GM12865 (cell line): ENCODE data around the gene TRIM7.

Experiments
- DNase-seq: peaks from one replicate; pipeline ENCODE4 v3.0.0; 2010; ENCODE audit warnings: low read depth
- H3K4me3 ChIP-seq: 2 replicates; pipeline ENCODE4 v1.5.1; 2011; ENCODE audit warnings: mild to moderate bottlenecking, low read depth, low read length, control low read depth
- TF ChIP-seq, protein P1 (sequence below): IDR thresholded peaks from 2 replicates; pipeline ENCODE4 v1.5.1; 2011; ENCODE audit warnings: low read length, control low read depth, low read depth, inconsistent platforms; ENCODE audit not compliant: insufficient read depth; ENCODE audit errors: missing control alignments

TRIM7 gene

DNA sequence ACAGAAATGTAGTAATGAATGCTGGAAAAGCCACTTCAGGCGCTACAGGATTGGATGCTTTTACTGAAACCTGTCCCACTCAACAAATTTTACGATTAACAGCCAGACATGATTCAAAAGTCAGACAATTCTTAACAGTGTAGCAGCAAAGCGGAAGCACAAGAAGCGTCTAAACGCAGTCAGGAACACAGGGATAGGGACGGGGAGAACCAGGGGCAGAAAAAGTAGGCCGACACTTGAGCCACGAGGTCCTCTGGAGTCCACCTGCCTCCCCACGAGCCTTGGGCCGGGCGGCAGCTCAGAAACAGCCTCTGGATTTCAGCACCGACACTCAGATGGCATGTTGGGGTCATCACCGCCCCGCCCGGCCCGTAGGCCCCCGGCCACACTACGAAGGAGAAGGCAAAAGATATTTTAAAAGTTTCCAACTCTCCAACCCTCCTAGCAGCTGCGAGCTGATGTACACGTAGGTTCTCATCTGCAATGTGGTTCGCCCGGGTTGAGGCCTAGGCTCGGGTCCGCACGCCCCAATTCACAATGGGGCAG is 38.1 kb upstream of the TRIM7 start:
- peak overlapping the region; percentile 98 for H3K4me3 ChIP-seq
- DNase-seq: no peak
- TF ChIP-seq, protein P1, sequence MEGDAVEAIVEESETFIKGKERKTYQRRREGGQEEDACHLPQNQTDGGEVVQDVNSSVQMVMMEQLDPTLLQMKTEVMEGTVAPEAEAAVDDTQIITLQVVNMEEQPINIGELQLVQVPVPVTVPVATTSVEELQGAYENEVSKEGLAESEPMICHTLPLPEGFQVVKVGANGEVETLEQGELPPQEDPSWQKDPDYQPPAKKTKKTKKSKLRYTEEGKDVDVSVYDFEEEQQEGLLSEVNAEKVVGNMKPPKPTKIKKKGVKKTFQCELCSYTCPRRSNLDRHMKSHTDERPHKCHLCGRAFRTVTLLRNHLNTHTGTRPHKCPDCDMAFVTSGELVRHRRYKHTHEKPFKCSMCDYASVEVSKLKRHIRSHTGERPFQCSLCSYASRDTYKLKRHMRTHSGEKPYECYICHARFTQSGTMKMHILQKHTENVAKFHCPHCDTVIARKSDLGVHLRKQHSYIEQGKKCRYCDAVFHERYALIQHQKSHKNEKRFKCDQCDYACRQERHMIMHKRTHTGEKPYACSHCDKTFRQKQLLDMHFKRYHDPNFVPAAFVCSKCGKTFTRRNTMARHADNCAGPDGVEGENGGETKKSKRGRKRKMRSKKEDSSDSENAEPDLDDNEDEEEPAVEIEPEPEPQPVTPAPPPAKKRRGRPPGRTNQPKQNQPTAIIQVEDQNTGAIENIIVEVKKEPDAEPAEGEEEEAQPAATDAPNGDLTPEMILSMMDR: no peak

DNA sequence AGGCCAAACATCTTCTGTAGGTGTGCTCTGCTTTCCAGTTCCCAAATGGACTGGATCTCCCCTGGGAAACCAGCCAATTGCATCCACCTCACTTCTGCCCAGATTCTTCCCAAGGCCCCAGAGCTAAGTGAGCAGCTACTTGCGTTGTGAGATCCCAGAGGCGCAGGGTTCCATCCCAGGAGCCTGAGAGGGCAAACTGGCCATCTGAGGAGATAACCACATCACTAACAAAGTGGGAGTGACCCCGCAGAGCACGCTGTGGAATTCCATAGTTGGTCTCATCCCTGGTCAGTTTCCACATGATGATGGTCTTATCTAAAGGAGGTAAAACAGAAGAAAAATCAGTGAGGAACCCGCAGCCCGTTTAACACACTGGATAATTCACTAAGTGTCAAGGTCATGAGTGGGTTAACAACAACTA is 37.0 kb upstream of the TRIM7 start:
- TF ChIP-seq, protein P1: no peak
- no peak for DNase-seq
- H3K4me3 ChIP-seq: peak overlapping the region; percentile 98

DNA sequence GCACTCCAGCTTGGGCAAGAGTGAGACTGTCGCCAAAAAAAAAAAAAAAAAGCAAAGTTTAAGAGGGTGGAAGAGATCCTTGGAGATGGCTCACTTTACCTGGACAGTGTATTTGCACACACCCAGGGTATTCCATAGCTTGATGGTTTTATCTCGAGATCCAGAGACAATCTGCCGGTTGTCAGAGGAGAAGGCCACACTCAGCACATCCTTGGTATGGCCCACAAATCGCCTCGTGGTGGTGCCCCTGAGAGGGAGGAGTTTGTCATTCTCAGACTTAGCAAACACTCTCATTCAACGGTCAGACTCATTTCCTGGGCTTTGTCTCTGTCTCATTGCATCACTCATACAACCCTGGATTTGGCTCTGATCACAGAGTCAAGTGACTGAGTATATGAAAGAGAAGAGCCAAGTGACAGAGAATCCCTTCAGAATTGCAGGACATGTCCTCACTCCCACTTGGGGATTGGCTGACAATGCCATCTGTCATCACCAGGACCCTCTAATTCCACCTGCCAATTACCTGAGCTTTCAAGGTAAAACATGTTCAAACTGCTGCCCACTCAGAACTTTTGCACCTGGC is 36.5 kb upstream of the TRIM7 start:
- TF ChIP-seq, protein P1: no peak
- peak overlapping the region; percentile 98 for H3K4me3 ChIP-seq
- peak; percentile 73 for DNase-seq

DNA sequence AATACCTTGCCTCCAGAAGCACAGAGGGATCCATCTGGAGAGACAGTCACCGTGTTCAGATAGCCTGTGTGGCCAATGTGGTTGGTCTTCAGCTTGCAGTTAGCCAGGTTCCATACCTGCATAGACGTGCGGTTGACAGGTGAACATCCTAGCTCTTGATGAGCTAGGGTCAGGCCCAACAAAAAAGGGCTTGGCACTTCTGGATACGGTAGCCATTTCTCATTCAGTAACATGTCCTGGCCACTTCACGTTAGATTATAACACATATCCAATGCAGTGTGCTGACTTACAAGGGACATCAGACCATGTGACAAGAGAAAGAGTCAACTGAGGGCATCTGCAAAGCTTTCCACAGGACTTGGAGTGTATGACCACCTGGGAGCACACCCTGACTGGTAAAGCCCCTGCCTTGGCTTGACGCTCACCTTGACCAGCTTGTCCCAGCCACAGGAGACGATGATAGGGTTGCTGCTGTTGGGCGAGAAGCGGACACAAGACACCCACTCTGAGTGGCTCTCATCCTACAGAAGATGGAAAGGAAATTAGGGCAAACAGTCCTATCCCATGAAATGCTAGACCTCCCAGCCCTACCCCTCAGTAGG is 34.2 kb upstream of the TRIM7 start:
- no peak overlapping the region for H3K4me3 ChIP-seq
- TF ChIP-seq, protein P1: no peak

DNA sequence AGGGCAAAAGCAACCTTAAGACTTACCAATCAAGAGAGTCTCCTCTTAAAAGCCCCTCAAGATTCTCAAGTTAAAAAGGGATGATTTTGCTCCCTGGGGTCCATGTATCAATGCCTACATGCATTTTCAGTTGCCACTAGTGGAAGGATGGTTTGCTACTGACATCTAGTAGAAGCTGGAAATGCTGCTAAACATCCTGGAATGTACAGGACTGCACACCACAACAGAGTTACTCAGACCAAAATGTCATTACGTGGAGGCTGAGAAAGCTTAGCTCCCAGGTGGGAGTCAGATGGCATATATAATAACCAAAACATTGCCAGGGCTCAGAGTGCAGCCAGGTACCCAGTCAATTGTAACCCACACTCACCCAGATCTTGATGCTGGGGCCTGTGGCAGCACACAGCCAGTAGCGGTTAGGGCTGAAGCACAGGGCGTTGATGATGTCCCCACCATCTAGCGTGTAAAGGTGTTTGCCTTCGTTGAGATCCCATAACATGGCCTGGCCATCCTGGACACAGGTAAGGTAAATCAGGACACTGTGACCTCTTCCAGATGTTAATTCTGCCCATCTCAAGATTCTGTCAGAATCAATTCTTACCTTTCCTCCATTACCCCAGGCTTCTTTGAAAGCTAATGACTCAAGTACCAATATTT is 32.9 kb upstream of the TRIM7 start:
- no peak for DNase-seq
- TF ChIP-seq, protein P1: no peak
- H3K4me3 ChIP-seq: no peak overlapping the region

More for the DNA sequence above, 34.2 kb upstream of the TRIM7 start:
- no peak for DNase-seq

DNA sequence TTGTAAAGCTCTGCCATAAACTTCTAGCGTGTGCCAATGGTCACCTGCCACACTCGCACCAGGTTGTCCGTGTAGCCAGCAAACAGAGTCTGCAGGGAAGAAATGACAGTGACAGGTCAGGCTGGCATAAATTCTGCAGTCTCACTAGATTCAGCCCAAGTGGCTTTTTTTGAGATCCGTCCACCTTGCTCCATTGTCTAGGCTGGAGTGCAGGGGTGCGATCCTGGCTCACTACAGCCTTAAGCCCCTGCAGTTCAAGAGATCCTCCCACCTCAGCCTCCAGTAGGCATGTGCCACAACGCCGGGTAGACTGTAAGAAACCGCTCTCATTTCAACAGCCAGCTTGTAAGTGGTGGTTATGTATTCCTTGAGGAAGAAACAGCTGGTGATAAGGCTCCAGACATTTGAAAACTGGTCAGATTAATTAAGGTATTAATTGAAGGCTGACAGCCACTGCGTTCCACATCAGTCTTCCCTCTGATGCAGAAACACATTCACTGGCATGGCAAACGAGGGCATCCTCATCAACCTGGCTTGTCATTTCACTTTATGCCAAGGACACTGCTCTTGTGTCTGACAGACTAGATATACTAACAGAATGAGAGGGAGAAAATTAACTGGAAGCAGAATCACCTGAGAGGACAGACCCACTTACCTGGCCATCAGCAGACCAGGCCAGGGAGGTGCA is 32.1 kb upstream of the TRIM7 start:
- DNase-seq: no peak
- TF ChIP-seq, protein P1: no peak
- no peak overlapping the region for H3K4me3 ChIP-seq
